DOHH2 (cell line): ENCODE results near the gene FBLN2.

Experiments
- EZH2phosphoT487 ChIP-seq: fragments of 200-600 bp; sonication (generic); IDR thresholded peaks from 2 replicates; pipeline ENCODE4 v1.6.1; 2017; ENCODE audit warnings: borderline replicate concordance, mild to moderate bottlenecking, antibody characterized with exemption, low read length, moderate library complexity, mixed read lengths
- TF ChIP-seq, protein P1 (sequence below): fragments of 200-600 bp; sonication (generic); IDR thresholded peaks from one replicate; pipeline ENCODE4 v1.5.1; 2014; ENCODE audit warnings: antibody characterized with exemption, mild to moderate bottlenecking, low read depth, low read length; ENCODE audit not compliant: poor library complexity, severe bottlenecking

GRCh38 chr3:13545952-13546454 is 2.9 kb upstream of the FBLN2 start:
- TF ChIP-seq, protein P1, sequence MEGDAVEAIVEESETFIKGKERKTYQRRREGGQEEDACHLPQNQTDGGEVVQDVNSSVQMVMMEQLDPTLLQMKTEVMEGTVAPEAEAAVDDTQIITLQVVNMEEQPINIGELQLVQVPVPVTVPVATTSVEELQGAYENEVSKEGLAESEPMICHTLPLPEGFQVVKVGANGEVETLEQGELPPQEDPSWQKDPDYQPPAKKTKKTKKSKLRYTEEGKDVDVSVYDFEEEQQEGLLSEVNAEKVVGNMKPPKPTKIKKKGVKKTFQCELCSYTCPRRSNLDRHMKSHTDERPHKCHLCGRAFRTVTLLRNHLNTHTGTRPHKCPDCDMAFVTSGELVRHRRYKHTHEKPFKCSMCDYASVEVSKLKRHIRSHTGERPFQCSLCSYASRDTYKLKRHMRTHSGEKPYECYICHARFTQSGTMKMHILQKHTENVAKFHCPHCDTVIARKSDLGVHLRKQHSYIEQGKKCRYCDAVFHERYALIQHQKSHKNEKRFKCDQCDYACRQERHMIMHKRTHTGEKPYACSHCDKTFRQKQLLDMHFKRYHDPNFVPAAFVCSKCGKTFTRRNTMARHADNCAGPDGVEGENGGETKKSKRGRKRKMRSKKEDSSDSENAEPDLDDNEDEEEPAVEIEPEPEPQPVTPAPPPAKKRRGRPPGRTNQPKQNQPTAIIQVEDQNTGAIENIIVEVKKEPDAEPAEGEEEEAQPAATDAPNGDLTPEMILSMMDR, result no peak
- TF ChIP-seq EZH2phosphoT487, result no peak
